Activated CD8-positive, alpha-beta T cell treated with anti-CD3 and anti-CD28 coated beads for 36 hours (primary cell): Measurements from ENCODE around the gene HAX1. TPM values are rescaled to one million over a fixed set of nuclear protein-coding genes. Genes with fewer than 3 reads are reported as not detected.
"Not testable (repeated sequence)": the region's sequence is repeated elsewhere in the genome, so short reads cannot be mapped to it uniquely, and the experiment has no call there.

ENCODE experiments used
- ATAC-seq: fragments of 200-7000 bp; cut with Tn5 transposase; one replicate; pipeline ENCODE4 v1.10.0; 2021; ENCODE audit warnings: mild to moderate bottlenecking, moderate library complexity
- CTCF ChIA-PET: fragments of 350-600 bp; sonication (Branson Sonifier 250); formaldehyde crosslinking; loops from one replicate; lab custom pipeline; 2021; ENCODE audit warnings: antibody characterized with exemption; lab: Charles Lee
- POLR2A ChIA-PET: fragments of 350-600 bp; sonication (Branson Sonifier 250); formaldehyde crosslinking; loops from one replicate; lab custom pipeline; 2021; ENCODE audit warnings: antibody characterized with exemption; lab: Charles Lee
- DNase-seq: peaks from one replicate; pipeline ENCODE4 v3.0.0-alpha.2; 2020
- H3K27ac Mint-ChIP-seq: one replicate; pipeline ENCODE4 v1.8.0; 2021; ENCODE audit warnings: mild to moderate bottlenecking, mixed read lengths
- H3K27me3 Mint-ChIP-seq: one replicate; pipeline ENCODE4 v1.8.0; 2021; ENCODE audit warnings: mixed read lengths
- H3K36me3 Mint-ChIP-seq: one replicate; pipeline ENCODE4 v1.8.0; 2021; ENCODE audit warnings: low read depth, mixed read lengths
- H3K4me1 Mint-ChIP-seq: one replicate; pipeline ENCODE4 v1.8.0; 2021; ENCODE audit warnings: low read depth, mixed read lengths
- H3K4me3 Mint-ChIP-seq: one replicate; pipeline ENCODE4 v1.8.0; 2021; ENCODE audit warnings: mild to moderate bottlenecking, moderate library complexity, mixed read lengths
- H3K9me3 Mint-ChIP-seq: one replicate; pipeline ENCODE4 v1.8.0; 2021; ENCODE audit warnings: mixed read lengths
- CTCF ChIP-seq: fragments of 200-600 bp; IDR thresholded peaks from one replicate; pipeline ENCODE4 v1.8.0; 2022; ENCODE audit warnings: antibody characterized with exemption, mild to moderate bottlenecking
- intact Hi-C: fragments of 100-400 bp; cut with micrococcal nuclease; formaldehyde crosslinking; loops from one replicate; pipeline ENCODE4 v1.10.0; 2022
- total RNA-seq, 2 experiments: library from RNA; stranded (reverse); gene quantifications; one replicate each; pipeline ENCODE4 v1.2.3, GENCODE V29; 2021

The HAX1 gene
- 100 to 1,000 TPM; 163 to 170 TPM for total RNA-seq

- peak; percentile 100 for DNase-seq
- intact Hi-C loops = loop anchor here (5.0 kb wide), 2 partner anchors 50 to 75 kb away; partner anchors contain the start of gene UBAP2L
- peak; percentile 85 for TF ChIP-seq CTCF
- ChIA-PET POLR2A (interaction anchor here (0.5 to 2.6 kb wide), 14 partner anchors 9 to 327 kb away, joined by 3 to 9 read pairs (median 4); a partner anchor contains a TSS), CTCF (interaction anchor here (0.6 to 4.3 kb wide), 27 partner anchors 9 to 294 kb away, joined by 3 to 38 read pairs (median 5); partner anchors contain the start of genes RPS27, TPM3 and UBAP2L)
- Mint-ChIP-seq H3K27me3 (no peaks in the 10 kb centered on the region), H3K27ac (peak within 1 kb of the TSS; percentile 99), H3K4me1 (peaks cover 47% of the 10 kb centered on the region), H3K4me3 (peak within 1 kb of the TSS; percentile 99), H3K36me3 (peaks cover 66% of the 10 kb centered on the region), H3K9me3 (no peaks in the 10 kb centered on the region)
- peak; percentile 92 for ATAC-seq
These were observed at the start of gene HAX1 for GRCh38 chr1:154272217-154272998. TSS of gene HAX1 (plus strand) at chr1:154272629. CDS start at chr1:154272724, 95 bp downstream.

GRCh38 chr1:154222918-154223317 is 49.5 kb upstream of the HAX1 start:
- peaks cover 7% of the 10 kb centered on the region for H3K9me3 Mint-ChIP-seq
- peaks cover 74% of the 10 kb centered on the region for H3K36me3 Mint-ChIP-seq
- ATAC-seq (no peak), DNase-seq (no peak)
- H3K27ac Mint-ChIP-seq = peak overlapping the region; percentile 98
- peaks cover 61% of the 10 kb centered on the region for H3K4me1 Mint-ChIP-seq
- intact Hi-C loops = loop anchor here (5.0 kb wide), 2 partner anchors 41 to 49 kb away; partner anchors contain the start of gene HAX1
- ChIA-PET CTCF (interaction anchor here (0.8 to 2.7 kb wide), 6 partner anchors 19 to 113 kb away, joined by 3 to 16 read pairs (median 5); partner anchors contain the start of gene HAX1), POLR2A (interaction anchor here (0.6 to 1.5 kb wide), 10 partner anchors 11 to 495 kb away, joined by 3 to 8 read pairs (median 3); partner anchors contain the start of genes INTS3 and JTB)
- no peaks in the 10 kb centered on the region for H3K27me3 Mint-ChIP-seq
- no peak for TF ChIP-seq CTCF
- peak overlapping the region; percentile 96 for H3K4me3 Mint-ChIP-seq

GRCh38 chr1:154223621-154224020 is 48.8 kb upstream of the HAX1 start:
- no peaks in the 10 kb centered on the region for H3K27me3 Mint-ChIP-seq
- H3K27ac Mint-ChIP-seq = peak overlapping the region; percentile 98
- CTCF ChIA-PET = interaction anchor here (0.8 to 2.7 kb wide), 6 partner anchors 18 to 112 kb away, joined by 3 to 16 read pairs (median 8); partner anchors contain the start of gene HAX1
- H3K36me3 Mint-ChIP-seq = peaks cover 71% of the 10 kb centered on the region
- no peak for ATAC-seq
- DNase-seq = no peak
- POLR2A ChIA-PET = interaction anchor here (0.6 to 1.2 kb wide), 5 partner anchors 13 to 375 kb away, joined by 3 to 4 read pairs (median 4); no protein-coding TSS in a partner anchor
- peaks cover 56% of the 10 kb centered on the region for H3K4me1 Mint-ChIP-seq
- peaks cover 7% of the 10 kb centered on the region for H3K9me3 Mint-ChIP-seq
- intact Hi-C loops = loop anchor here (5.0 kb wide), 2 partner anchors 41 to 49 kb away; partner anchors contain the start of gene HAX1
- TF ChIP-seq CTCF = no peak
- H3K4me3 Mint-ChIP-seq = peak overlapping the region; percentile 96

DNA sequence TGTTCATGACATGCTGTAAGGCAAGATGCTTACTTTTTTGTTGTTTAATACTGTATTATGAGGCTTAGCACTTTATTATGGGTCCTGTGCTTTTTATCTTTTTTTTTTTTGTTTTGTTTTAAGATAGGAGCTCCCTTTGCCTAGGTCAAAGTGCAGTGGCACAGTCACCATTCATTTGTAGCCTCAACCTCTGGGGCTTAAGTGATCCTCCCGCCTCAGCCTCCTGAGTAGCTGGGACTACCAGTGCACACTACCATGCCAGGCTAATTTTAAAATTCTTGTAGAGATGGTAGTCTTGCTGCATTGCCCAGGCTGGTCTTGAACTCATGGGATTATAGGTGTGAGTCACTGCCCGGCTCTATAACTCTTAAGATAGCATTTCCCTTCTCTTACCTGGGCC is 47.1 kb upstream of the HAX1 start:
- CTCF ChIA-PET = interaction anchor here (0.9 to 1.6 kb wide), 2 partner anchors 26 to 321 kb away, joined by 3 to 8 read pairs; no protein-coding TSS in a partner anchor
- DNase-seq (no peak), ATAC-seq (no peak)
- H3K9me3 Mint-ChIP-seq = peaks cover 7% of the 10 kb centered on the region
- no peaks in the 10 kb centered on the region for H3K27me3 Mint-ChIP-seq
- no peak overlapping the region for H3K4me3 Mint-ChIP-seq
- intact Hi-C loops = no loop called here
- H3K4me1 Mint-ChIP-seq = peaks cover 48% of the 10 kb centered on the region
- H3K27ac Mint-ChIP-seq = peak overlapping the region; percentile 73
- peaks cover 66% of the 10 kb centered on the region for H3K36me3 Mint-ChIP-seq
- TF ChIP-seq CTCF = no peak
- POLR2A ChIA-PET = interaction anchor here (0.7 to 2.0 kb wide), 2 partner anchors 18 to 22 kb away, joined by 3 to 9 read pairs; no protein-coding TSS in a partner anchor

DNA sequence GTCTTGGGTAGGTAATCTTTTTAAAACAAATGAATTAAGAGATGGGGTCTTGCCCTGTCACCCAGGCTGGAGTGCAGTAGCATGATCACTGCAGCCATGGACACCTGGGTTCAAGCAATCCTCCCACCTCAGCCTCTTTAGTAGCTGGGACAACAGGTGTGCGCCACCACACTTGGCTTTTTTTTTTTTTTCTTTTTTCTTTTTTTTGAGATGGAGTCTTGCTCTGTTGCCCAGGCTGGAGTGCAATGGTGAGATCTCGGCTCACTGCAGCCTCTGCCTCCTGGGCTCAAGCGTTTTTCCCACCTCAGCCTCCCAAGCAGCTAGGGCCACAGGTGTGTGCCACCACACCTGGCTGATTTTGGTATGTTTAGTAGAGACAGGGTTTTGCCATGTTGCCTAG is 41.3 kb upstream of the HAX1 start:
- H3K4me3 Mint-ChIP-seq, ATAC-seq, H3K9me3 Mint-ChIP-seq, intact Hi-C loops, DNase-seq, POLR2A ChIA-PET, H3K27me3 Mint-ChIP-seq, H3K27ac Mint-ChIP-seq: not testable (repeated sequence)
- Mint-ChIP-seq H3K36me3 (peaks cover 64% of the 10 kb centered on the region), H3K4me1 (peaks cover 10% of the 10 kb centered on the region)
- CTCF ChIA-PET = interaction anchor here (1.3 to 1.4 kb wide), 2 partner anchors 11 to 41 kb away, joined by 3 to 4 read pairs; a partner anchor contains a TSS

DNA sequence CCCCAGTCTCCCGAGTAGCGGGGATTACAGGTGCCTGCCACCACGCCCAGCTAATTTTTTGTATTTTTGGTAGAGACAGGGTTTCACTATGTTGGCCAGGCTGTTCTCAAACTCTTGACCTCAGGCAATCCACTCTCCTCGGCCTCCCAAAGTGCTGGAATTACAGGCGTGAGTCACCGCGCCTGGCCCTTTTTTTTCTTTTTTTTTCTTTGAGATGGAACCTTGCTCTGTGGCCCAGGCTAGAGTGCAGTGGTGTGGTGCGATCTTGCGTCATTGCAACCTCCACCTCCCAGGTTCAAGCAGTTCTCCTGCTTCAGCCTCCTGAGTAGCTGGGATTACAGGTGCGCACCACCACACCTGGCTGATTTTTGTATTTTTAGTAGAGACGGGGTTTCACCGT is 39.3 kb upstream of the HAX1 start:
- H3K9me3 Mint-ChIP-seq, DNase-seq, H3K4me1 Mint-ChIP-seq, H3K27me3 Mint-ChIP-seq, H3K4me3 Mint-ChIP-seq, H3K27ac Mint-ChIP-seq, ATAC-seq, intact Hi-C loops, CTCF ChIA-PET: not testable (repeated sequence)
- POLR2A ChIA-PET = interaction anchor here (0.6 to 1.2 kb wide), 2 partner anchors 50 to 316 kb away, joined by 3 read pairs; no protein-coding TSS in a partner anchor
- H3K36me3 Mint-ChIP-seq = peaks cover 68% of the 10 kb centered on the region
